Superior temporal gyrus (tissue), 1 donor: ENCODE measurements around the gene SGF29.
"Not testable (repeated sequence)": the region's sequence is repeated elsewhere in the genome, so short reads cannot be mapped to it uniquely, and the experiment has no call there.

Source experiments
- DNase-seq: peaks from one replicate; pipeline ENCODE4 v3.0.0-alpha.2; 2016; ENCODE audit errors: extremely low spot score

Gene SGF29

DNA sequence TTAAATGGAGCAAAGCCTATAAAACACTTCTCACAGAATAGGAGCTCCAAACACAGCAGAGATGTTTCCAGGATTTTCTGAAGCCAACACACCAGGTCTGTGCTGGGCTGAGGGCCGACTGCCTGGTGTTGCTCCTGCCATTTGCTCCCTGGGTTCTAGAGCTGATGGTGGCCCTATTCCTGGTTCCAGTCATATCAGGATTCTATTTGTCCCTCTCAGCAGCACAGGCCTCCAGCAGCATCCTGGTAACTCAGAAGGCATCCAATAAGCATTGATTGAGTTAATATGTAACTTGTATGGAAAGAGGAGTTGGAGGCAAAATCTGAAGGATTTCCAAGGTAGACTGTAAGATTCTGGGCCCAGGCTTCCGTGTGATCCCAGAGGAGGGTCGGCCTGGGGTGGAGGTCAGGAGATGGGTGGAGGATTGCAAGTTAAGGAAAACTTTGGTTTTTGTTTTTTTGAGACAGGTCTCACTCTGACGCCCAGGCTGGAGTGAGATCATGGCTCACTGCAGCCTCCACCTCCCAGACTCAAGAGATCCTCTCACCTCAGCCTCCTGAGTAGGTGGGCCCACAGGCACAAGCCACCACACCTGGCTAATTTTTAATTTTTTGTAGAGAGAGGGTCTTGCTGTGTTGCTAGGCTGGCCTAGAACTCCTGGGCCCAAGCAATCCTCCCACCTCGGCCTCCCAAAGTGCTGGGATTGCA is 20.6 kb upstream of the SGF29 start:
- no peak for DNase-seq

DNA sequence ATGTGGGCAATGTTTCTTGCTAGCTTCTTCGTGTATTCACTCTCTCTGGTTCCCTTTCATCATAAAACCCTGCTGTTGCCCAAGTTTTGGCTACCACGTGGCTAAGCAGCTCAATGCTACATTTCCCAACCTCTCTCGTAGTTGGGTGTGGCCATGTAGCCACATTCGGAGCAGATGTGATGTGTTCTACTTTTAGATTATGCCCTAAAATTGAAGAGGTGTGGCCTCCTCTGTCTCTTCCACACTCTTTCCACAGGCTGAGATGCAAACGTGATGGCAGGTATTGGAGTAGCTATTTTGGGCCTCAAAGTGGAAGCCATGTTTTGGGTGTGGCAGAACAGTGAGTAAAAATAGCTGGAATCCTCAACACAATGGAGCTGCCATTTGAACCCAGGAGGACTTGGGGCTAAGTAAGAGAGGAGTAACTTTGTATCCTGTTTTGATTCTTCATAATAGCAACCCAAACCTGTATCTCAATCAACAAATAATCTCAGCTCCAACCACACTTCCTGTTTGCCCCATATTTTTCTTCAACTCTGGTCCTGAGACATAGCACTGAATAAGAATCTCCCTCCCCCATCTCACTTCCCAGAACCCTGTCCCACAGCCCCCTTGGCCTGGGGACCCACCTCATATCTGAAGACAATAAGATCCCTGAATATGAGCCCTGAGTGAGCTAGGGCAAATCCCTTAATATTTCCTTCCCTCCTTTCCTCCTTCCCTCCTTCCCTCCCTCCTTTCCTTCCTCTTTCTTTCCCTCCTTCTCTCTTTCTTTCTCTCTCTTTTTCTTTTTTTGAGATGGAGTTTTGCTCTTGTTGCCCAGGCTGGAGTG is 19.0 kb upstream of the SGF29 start:
- DNase-seq = no peak

DNA sequence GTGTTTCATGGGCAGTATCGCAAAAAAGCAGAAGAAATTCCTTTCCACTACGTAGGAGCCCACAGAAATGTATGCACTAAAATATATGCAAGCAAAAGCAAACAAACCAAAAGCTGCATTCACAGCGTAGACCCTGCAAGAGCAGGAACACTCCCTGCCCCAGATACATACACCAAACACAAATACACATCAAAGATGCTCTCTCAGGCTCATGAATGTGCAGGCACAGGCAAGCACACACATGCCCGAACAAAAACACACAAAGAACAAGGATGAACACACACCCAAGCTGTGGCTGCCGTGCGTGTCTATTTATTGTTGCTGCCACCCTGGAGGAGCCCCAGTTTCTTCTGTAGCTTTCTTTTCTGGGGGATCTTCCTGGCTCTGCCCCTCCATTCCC is 16.6 kb upstream of the SGF29 start:
- DNase-seq = no peak

DNA sequence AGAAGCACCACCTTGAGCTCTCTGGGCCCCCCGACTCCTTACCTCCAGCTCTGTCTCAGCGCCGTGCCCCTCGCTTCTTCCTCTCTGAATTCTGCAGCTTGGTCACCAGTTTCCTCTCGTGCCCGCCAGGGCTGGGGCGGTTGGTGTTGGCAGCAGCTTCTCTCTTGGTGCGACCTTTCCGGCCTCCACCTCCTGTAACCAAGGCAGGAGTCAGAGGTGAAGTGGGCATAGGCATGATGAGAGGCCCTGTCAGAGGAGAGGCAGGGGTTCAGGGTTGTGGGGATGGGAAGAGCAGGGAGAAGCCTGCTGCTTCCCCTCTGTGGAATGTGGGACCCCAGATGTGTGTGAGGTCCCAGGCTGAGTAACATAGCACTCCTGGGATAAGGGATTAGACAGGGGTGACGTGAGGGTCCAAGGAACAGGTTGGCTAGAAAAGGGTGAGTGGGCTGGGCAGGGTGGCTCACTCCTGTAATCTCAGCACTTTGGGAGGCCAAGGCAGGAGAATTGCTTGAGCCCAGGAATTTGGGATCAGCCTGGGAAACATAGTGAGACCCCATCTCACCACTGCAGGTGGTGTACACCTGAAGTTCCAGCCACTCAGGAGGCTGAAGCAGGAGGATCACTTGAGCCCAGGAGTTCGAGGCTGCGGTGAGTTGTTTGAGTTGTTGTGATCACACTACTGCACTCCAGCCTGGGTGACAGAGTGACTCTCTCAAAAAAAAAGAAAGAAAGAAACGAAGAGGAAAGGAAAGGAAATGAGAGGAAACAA is 15.6 kb upstream of the SGF29 start:
- no peak for DNase-seq

DNA sequence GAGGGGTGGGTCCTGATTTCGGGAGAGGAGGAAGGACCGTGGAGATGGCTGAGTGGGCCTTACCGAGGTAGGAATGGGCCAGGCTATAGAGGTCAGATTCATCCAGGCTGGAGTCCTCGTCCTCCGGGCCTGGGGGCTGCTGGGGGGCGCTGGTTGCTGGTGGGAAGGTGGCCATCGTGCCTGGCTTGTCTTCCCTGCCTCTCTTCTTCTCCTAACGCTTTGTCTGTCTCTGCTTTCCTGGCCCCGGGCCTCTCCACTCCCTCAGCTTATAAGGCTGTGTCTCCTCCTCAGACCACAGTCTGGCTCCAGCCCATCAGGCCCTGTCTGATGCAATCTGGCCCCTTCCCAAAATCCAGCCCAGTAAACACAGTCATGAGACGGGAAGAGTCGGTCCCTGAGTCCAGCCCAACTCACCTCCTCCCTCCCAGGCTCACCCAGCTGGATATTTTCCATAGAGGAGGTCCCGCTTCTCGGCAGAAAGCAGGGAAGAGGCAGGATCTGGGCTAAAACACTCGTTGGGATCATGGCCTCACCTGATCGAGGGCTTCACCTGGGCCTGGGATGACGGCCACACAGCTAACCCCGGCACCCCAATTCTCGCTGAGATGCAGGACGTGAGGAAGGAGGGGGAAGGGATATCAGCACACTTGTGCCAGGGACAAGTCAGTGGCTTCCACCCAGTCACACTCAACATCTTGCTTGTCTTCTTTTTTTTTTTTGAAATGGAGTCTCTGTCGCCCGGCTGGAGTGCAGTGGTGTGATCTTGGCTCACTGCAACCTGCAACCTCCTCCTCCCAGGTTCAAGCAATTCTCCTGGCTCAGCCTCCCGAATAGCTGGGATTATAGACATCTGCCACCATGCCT is 14.8 kb upstream of the SGF29 start, which contains the start of gene NUPR1:
NUPR1 (minus strand) TSS at position 242 of the 864 bp plus-strand sequence; CDS start at position 175, 67 bp downstream.
- peak; percentile 51 for DNase-seq

DNA sequence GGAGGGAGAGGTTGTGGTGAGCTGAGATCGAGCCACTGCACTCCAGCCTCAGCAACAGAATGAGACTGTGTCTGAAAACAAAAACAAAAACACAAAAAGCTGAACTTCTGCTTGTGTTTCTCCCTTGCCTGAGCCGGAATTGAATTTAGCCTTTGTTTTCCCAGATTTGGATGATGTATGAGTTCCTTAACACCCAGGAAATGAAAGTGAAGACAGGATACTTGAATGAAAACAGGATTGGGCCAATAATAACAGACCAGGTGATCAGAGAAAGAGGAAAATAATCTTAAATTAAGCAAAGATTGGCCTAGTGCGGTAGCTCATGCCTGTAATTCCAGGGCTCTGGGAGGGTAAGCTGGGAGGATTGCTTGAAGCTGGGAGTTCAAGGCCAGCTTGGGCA is 13.4 kb upstream of the SGF29 start:
- DNase-seq = no peak

DNA sequence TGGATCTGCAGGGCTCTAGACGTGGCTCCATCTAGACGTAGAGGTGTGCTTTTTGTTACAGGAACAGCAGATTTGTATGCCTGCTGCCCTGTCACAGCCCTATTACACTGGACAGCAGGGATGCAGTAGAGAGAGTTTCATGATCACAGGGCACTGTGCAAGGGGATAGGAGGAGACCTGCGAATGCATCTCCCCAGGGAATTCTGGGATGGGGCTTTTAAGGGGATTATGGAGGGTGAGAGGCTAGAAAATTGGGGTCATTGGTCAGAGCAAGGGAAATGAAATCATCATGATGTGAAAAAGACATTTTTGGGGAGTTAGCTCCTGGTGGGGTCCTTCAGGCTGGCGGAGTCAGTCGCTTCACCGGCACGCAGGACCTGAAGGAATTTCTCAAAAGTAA is 11.1 kb upstream of the SGF29 start:
- DNase-seq = no peak

DNA sequence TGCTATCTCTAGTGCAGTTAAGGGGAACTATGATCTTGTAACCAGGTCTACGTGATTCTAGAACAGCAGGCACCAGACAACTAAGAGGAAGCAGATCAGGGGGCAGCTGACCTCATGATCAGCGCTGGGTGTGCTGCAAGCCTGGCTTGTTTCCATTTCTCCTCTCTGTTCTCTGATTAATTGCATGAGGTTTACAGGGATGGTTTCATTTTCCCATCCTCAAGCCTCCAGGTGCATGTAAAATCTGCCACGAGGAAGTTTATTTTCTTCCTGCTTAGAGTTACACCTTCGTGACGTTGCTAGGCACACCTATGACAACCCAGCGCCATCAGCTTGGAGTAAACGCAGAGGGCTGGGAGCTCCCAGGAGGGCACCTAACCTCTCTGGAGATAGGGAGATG is 10.6 kb upstream of the SGF29 start:
- no peak for DNase-seq

DNA sequence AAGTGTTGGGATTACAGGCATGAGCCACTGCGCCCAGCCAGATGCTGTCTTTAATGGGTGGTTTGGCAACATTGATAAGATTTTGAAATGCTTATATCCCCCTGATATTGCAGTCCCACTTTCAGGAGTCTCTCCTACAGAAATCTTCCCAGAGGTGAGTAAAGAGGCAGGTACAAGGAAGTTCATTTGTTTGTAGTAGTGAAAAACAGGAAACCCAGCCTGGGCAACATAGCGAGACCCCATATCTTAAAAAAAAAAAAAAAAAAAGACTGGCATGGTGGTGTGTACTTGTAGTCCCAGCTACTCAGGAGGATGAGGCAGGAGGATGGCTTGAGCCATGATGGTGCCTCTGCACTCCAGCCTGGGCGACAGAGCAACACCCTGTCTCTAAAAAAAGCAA is 8.7 kb upstream of the SGF29 start:
- no peak for DNase-seq

DNA sequence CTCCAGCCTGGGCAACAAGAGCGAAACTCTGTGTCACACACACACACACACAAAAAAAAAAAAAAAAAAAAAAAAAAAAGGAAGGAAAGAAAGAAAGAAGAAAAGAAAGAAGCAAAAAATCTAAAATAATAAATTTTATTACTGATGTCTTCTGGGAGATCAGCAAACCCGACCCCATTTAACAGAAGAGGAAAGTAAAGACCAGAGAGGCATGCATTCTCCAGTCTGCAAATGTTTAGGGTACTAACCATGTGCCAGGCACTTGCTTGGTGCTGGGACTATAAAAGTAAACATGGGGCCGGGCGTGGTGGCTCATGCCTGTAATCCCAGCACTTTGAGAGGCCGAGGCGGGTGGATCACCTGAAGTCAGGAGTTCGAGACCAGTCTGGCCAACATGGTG is 7.8 kb upstream of the SGF29 start:
- not testable (repeated sequence) for DNase-seq

DNA sequence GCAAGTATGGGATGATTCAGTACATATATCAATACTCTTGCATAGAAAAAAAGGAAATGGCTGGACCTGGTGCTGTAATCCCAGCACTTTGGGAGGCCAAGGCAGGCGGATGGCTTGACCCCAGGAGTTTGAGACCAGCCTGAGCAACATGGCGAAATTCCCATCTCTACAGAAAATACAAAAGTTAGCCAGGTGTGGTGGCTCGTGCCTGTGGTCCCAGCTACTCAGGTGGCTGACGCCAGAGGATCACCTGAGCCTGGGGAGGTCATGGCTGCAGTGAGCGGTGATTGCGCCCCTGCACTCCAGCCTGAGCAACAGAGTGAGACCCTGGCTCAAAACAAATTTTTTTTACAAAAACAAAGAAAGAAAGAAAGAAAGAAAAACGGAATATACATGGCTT is 7.1 kb upstream of the SGF29 start:
- no peak for DNase-seq

DNA sequence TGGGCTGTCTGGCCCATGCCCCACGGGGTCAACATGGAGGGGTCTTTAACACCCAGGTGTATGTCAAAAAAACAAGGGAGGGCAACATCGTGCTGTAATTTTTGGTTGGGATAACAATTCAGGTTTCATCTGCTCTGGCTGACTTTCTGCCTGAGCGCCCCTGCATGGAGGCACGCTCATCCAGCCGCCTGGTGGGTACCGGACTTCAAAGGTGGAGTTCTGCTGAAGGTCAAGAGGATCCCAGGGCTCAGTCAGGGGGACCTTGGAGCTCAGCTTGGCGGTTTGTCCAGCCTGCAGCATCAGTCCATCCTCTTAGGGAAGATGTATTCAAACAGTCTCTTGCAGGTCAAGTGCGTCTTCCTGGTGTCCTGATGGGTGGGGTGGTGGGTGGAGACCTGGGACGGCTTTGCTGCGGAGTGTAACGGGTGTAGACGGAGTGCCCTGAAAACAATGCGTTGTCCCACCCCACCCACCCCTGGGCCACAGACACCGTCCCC is 5.4 kb upstream of the SGF29 start:
- no peak for DNase-seq

DNA sequence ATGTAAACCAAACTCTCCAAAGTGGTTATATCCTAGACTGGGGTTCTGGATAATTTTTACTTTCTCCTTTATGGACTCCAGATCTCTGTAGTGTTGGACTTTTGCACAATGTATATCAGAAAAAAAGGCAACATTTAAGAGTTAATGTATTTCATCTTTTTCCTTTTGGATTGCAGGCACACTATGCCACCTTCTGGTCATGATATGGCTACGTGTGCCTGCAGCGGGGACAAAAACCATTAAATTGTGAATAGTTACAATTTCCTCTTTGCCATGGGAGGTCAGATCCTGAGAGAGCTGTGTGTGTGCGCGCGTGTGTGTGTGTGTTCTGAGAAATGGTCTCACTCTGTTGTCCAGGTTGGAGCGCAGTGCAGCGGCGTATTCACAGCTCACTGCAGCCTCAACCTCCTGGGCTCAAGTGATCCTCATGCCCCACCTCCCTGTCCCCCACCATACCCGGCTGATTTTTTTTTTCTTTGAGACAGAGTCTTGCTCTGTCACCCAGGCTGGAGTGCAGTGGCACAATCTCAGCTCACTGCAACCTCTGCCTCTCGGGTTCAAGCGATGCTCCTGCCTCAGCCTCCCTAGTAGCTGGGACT is 4.3 kb upstream of the SGF29 start:
- no peak for DNase-seq

DNA sequence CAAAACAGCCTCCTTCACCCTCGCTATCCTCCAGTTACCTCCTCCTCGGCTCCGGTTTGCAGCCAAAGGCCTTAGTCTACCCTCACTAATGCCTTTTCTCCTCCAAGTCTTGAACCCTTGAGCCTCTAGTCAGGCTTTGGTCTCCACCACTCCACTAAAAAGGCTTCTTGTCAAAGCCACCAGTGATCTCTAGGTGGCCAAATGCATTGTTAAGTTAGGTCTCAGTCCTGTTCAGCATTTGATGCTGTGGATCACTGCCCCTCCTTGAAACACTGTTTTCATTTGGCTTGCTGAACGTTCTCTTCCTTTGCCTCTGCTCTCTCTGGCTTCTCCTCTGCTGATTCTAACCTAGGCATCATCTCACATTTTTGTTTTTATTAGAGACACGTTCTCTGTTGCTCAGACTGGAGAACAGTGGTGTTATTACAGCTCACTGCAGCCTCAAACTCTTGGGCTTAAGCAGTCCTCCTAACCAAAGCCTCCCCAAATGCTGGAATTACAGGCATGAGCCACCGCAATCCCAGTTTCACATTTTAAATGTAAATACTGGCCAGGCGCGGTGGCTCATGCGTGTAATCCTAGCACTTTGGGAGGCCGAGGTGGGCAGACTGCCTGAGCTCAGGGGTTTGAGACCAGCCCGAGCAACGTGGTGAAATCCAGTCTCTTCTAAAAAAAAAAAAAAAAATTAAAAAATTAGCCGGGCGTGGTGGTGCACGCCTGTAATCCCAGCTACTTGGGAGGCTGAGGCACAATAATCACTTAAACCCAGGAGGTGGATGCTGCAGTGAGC is 1.1 kb downstream of the SGF29 start:
- no peak for DNase-seq

DNA sequence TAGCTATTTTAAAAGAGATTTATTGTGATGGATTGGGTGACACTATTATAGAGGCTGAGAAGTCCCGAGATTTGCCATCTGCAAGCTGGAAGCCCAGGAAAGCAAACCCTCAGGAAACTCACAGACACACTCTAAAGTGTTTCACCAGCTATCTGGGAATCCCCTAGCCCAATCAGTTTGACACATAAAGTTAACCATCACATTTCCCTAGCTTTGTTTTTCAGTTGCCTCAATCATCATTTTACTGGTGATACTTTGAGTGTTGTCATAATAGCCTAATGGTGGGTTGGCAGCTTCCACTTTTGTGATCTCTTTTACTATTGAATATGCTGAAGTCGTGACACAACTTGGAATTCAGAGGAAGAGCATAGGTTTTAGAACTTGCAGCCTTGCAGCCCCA is 1.8 kb downstream of the SGF29 start:
- no peak for DNase-seq

DNA sequence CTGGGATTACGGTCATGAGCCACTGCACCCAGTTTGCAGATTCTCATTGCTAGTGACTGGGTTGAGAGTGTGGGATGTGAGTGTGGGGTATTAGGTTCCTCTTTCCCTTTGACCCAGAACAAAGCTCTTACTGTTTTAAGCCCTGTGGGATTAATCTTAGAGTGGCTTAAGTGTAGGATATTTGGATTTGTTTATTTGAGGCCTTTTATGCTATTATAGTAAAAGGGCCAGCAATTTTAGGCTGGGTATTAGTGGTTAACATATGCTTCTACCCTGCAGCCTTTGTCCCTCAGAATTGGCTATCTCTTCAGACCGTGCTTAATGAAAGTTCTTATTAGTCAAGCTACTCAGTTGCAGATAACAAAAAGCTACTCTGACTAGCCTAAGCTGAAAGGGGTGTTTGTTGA is 3.2 kb downstream of the SGF29 start:
- no peak for DNase-seq

DNA sequence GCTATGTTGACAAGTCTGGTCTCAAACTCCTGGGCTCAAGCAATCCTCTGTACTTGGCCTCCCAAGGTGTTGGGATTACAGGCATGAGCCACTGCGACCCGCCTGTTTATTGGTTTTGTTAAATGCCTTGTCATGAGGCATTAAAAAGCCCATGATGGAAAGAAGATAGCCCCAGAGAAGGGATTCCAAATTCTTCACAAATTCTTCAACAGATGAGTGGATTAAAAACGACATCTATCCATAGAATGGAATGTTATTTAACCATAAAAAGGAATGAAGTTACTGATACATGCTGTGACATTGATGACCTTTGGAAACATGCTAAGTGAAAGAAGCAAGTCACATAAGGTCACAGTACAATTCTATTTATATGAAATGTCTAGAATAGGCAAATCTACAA is 4.7 kb downstream of the SGF29 start:
- DNase-seq = no peak

DNA sequence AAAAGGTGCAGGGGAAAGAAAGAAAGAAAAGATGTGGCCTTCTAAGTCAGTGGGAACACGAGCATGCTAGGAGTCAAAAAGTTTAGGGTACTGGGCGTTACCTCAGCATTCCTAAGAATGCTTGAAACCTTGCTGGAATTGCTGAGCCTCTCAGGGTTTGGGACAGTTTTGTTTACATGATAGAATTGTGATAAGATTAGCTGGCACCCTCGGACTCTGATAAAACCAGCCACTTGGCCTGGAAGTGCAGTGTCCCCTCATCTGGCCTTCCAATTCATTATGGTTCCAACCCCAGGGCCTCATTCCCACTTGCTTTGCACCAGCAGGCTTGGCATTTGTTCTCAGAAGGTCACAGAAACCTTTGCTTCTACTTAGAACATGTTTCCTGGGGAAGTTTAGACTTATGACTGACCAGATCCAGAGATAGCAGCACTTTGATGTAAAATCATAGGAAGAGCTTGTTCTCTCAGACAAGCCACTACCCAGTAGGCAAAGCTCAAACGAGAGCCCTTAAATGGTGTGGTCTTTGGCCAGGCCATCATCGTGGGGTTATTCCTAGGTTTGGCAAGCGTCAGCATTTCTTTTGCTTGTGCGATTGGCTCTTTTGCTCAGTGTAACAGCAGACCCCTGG is 8.0 kb downstream of the SGF29 start:
- no peak for DNase-seq

DNA sequence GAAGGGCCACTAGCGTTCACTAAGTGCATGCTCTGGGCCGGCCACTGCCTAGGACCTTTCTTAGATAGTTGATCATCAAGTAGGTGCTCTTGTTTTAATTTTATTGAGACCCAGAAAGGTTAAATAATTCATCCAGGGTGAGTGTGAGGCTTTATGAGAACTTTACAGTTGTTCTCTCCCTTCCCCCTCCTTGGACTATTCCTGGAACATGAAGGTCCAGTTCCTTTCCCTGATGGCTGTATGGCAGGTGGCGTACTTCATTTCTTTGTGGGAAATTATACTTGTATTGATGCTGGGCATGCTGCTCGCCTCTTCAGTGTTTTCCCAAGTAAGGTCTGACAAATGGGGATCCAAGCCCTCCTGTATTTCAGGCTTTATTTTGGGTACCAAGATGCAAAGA is 8.5 kb downstream of the SGF29 start:
- no peak for DNase-seq

DNA sequence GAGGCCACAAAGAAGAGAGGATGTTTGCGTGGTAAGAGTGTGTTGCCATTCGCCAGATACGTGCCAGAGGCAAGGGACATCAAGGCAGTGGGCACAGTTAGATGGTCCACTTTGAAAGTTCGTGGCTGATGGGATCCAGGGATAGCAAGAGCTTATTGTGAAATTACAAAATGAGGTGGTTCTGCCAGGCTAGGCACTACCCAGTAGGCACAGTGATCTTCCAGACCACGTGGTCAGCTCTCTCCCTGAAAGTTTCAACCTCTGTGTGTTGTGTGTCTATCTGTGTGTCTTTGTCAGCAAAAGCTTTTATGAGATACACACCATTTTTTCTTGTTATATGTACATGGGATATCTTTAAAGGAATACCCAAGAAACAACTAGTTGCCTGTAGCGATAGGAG is 9.5 kb downstream of the SGF29 start:
- DNase-seq = no peak
